ENCODE results near the gene DTYMK. TPM values are rescaled to one million over a fixed set of nuclear protein-coding genes. Genes with fewer than 3 reads are reported as not detected.

The DTYMK gene
- total and polyA plus RNA-seq, 2 donors (not counting 1 experiment from before 2014, with no cell fraction given), result 19.5 to 26.3 TPM

DNA sequence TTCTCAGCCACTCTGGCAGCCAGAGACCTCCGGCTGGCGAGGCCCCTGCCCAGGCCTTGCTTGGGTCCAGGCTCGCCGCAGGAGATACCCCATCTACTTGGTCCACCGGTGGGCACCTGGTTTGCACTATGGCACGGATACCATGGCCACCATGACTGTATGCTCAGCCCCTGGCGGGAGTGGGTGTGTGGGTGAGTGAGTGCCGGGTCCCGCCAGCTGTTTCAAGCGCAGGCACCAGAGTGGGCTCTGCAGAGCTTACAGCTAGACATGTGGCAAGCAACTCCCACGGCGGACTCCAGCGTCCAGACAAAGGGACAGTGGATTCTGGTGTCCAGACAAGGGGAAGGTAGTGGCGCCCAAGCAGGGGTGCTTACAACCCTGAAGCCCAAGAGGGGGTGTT is 47.7 kb downstream of the DTYMK start:
- Histone ChIP-seq H3K9ac (ENCODE audit: low read length) (no peak overlapping the region), H3K4me2 (replicated peaks; ENCODE audit: low read depth, low read length, poor library complexity, severe bottlenecking) (peak overlapping the region; percentile 98), H3K27ac (ENCODE audit: low read length in 2 of 2) (no peak overlapping the region), H3K36me3 (replicated peaks in 1 of 2; ENCODE audit: control extremely low read depth in 1 of 2, control insufficient read depth in 1 of 2, extremely low read depth in 1 of 2, insufficient read depth in 2 of 2, low read length in 1 of 2) (peaks cover 0 to 14% of the 10 kb centered on the region in 2 experiments), H3K4me1 (ENCODE audit: control insufficient read depth in 2 of 2, insufficient read depth in 2 of 2, low read length in 2 of 2) (peaks cover 19 to 24% of the 10 kb centered on the region in 2 donors), H3K4me3 (ENCODE audit: control extremely low read depth in 1 of 5, extremely low read depth in 1 of 5, insufficient read depth in 1 of 5, low read depth in 2 of 5, low read length in 4 of 5) (no peak overlapping the region), H4K20me1 (ENCODE audit: control insufficient read depth, insufficient read depth, low read length, poor library complexity, severe bottlenecking) (peaks cover 47% of the 10 kb centered on the region), H3K27me3 (replicated peaks in 1 of 4; ENCODE audit: control extremely low read depth in 1 of 4, control insufficient read depth in 3 of 4, insufficient read depth in 4 of 4, low read length in 3 of 4) (no peaks in the 10 kb centered on the region), H3K79me2 (ENCODE audit: control insufficient read depth, insufficient read depth, low read length) (peaks cover 81% of the 10 kb centered on the region), H3K9me3 (ENCODE audit: control extremely low read depth in 1 of 3, control insufficient read depth in 2 of 3, insufficient read depth in 1 of 3, low read length in 2 of 3) (peaks cover 0 to 8% (median 0%) of the 10 kb centered on the region in 3 donors), H2AFZ (ENCODE audit: insufficient read depth, low read depth, low read length, poor library complexity, severe bottlenecking) (no peak overlapping the region)
- H3K9me3 Mint-ChIP-seq (ENCODE audit: insufficient read depth), result no peaks in the 10 kb centered on the region
- ATAC-seq (ENCODE audit: low read depth), result no peak
- ChIA-PET CTCF (interaction anchor here (1.0 to 1.8 kb wide), 3 partner anchors 15 to 63 kb away, joined by 3 to 5 read pairs (median 4); partner anchors contain the start of gene ING5), POLR2A (no interaction called here)
- peak overlapping the region; percentile 84 for H3K4me3 Mint-ChIP-seq
- no peak for TF ChIP-seq EZH2 (IDR thresholded peaks at IDR 0.05; ENCODE audit: borderline replicate concordance, insufficient read depth, low read depth, low read length, poor library complexity, severe bottlenecking)
- TF ChIP-seq, protein P1, sequence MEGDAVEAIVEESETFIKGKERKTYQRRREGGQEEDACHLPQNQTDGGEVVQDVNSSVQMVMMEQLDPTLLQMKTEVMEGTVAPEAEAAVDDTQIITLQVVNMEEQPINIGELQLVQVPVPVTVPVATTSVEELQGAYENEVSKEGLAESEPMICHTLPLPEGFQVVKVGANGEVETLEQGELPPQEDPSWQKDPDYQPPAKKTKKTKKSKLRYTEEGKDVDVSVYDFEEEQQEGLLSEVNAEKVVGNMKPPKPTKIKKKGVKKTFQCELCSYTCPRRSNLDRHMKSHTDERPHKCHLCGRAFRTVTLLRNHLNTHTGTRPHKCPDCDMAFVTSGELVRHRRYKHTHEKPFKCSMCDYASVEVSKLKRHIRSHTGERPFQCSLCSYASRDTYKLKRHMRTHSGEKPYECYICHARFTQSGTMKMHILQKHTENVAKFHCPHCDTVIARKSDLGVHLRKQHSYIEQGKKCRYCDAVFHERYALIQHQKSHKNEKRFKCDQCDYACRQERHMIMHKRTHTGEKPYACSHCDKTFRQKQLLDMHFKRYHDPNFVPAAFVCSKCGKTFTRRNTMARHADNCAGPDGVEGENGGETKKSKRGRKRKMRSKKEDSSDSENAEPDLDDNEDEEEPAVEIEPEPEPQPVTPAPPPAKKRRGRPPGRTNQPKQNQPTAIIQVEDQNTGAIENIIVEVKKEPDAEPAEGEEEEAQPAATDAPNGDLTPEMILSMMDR (IDR thresholded peaks at IDR 0.05), result no peak
- H3K27me3 Mint-ChIP-seq, result no peaks in the 10 kb centered on the region
- peaks cover 48% of the 10 kb centered on the region for H3K4me1 Mint-ChIP-seq
- 97% methylated on average over 12 of the region's 14 CpGs for WGBS (ENCODE audit: insufficient coverage)
- DNase-seq, result no peak
- no peak overlapping the region for H3K27ac Mint-ChIP-seq
- intact Hi-C loops (cut with micrococcal nuclease), result loop anchor here (5.0 to 10.0 kb wide), 2 partner anchors 367 to 424 kb away; no protein-coding TSS in a partner anchor
